Fibroblast of skin of left quadriceps (primary cell): ENCODE results near the gene PON2.
"Not testable (repeated sequence)": the region's sequence is repeated elsewhere in the genome, so short reads cannot be mapped to it uniquely, and the experiment has no call there.

Experiments used
- DNase-seq, 2 experiments: peaks; one replicate each; pipeline ENCODE4 v3.0.0-alpha.2; 2013; ENCODE audit warnings: low read depth in 2 of 2

Gene PON2

DNA sequence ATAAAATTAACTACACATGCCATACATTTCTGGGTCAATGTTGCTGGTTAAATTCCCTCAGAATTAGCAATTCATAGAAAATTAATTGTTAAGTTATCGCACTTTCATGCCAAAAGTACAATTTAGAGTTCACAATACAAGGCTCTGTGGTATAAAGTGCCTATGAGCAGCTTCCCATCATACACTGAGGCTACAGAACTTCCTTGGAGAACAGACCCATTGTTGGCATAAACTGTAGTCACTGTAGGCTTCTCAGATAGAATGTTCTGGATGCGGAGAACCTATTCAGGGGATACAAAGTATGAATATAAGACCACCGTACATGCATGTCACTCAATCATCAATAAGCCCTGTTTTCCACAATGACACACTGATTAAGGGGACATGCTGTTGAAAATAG, 29.6 kb downstream of the PON2 start:
- DNase-seq, result no peak

DNA sequence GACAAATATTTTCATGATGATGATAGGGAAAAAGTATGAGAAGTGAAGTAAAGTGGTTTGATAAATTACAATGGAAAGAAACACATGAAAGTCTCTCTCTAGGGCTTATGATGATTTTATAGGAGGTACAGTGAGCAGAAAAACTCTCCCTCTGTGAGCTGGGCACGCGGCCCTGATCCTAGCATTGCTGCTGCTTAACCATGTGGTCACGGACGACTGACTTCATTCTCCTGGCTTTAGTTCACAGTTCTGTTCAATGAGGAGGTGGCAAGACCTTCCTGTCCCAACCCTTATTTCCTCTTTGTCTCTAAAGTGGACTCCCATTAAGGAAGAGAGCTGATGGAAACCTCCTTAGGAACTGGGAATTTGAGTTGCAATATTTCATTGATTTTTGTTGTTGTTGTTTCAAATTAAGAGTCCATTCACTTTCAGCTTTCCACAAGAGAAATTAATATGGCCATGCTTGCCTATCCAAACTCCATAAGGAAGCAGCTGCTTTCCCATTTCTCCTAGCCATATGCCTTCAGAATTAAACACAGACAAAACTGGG, 30.4 kb downstream of the PON2 start:
- DNase-seq, result no peak

DNA sequence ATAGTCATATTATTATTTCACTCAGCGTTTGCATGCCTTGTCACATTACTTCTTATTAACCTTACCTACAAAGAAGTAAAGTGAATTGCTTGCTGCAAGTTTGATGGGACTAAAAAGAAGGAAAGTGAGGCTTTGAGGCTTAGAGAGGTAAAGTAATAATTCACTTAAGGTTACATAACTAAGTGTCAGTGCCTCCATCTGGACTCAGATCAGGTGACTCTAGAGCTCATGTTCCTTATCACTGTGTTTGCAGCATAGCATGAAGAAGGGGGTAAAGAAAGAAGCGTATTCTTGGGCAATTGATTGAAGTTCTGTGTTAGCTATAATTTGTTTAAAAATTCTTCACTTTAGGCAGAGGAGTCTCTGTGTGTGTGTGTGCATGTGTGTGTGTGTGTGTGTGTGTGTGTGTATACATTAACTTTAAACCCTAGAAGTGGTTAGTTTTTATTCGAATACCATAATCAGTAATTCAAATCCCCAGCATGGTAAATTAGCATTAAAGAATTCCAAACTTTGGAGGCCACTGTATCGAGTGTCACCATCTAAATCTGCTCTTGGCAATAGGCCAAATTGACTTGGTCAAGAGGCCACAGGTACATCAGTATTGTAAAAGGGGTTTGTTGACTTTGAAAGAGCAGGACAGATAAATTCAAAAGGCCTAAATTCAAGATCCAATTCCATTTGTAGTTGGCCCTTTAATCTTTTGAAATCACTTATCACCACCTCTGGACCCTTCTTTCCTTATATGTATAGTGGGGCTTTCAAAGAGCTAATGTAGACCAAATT, 36.5 kb downstream of the PON2 start:
- no peak for DNase-seq

DNA sequence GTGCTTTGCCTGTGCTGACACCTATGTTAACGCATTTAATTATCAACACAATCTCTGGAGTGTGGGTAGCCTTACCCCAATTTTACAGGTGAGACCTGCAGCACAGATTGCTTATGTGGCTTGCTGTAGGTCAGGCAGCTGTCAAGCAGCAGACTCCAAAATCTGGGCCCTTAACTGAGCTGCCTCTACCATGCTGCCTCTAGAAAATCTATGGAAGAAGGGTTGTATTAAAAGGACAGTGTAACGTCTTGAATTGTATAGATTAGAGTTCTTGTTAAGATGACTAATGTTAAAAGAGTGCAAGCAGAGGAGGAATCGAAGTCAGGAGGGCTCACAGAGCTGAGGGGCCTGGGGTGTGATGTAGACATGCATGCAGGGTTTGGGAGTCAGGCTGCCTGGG, 37.4 kb downstream of the PON2 start:
- no peak for DNase-seq

DNA sequence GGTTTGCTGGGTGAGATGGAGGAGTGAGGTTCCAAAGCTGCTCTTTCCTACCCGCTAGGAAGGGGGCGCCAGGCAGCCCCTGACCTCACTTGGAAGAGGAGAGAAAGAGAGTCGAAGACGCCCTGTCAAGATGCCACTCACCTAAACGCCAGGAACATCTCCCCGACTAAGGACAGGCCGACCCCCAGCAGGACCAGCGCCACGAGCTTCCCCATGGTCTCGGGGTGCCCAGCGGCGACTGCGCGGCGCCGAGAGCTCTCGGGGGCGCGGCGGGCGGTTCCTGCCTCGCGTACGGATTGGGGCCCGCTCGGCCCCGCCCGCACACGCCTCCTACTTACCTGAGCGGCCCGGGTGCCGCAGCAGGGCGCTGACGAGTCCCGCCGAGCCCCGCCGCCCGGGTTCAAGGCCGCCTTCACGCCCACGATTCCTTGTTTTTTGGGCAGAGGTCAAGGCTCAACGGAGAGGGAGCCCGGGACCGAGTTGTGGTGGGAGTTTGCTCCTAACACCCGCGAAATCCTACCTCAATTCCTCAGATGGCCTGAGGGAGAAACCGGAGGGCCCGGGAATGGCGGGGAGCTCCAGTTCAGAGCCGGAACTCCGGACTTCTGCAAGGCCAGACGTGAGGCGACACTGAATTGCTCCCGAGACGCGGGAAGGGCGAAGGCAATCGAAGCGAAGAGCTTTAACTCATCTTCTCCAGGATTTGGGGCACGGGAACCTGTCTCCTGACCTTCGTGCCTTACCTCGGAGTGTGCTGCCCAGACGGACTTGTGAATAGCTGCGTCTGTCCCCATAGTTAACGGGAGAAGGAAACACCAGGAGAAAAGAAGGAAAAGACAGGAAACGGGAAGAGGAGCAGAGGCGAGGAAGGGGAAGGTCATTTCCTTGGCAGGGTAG, 38.4 kb downstream of the PON2 start, which contains the start of gene PON3:
PON3 (minus strand) TSS at position 240 of the 897 bp plus-strand sequence; CDS start at position 215, 25 bp downstream.
- no peak for DNase-seq

DNA sequence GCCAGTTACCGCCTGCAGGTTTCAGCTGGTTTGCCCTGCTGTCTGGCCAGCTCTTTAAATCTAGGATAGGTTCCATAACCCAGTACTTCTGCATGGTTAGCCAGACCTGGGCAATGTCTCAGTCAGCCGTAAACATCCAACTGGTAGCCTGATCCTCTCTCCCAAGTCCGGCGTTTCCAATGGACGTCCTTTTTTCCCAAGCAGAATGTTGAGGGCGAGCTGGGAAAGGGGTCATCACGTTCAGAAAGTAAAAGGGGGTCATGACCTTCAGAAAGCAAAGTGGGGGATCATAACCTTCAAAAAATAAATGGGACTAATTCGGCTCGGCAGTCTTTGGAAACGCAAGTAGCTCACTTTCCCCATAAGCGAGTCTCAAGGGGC, 39.1 kb downstream of the PON2 start:
- DNase-seq, result no peak

DNA sequence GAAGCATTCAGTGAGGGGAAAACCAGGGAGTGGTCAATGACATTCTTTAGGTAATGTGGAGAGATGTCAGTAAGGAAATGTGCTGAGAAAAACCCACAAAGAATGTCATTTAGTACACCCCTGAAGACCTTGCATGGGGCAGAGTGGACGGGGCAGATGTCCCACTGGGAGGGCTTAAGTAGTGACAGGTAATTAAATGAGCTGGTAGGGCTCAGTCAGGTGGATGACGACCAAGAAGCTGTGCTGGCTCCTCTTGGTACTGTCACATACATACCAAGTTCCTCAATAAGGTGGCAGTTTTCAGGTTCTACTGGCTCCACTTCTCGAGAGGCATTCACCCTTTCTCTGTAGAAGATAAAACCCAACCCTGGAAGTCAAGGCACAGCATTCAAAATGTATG, 40.5 kb downstream of the PON2 start:
- DNase-seq, result no peak

DNA sequence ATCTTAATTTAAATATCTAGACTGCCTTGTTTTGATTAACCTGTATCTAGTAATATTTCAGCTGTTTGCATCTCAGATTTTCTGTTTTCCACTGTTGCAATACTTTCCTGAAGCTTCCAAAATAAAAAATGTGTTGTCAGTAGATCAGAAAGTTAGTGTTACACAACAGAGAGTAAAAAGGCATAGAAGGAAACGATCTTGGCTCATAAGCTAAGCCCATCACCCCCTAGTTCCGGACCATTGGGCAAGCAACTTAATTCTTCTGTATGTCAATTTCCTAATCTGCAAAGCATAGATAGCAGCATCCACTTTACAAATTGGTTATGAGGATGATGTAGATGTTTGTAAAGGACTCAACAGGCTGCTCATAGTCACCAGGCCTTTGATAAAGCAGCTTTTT, 43.1 kb downstream of the PON2 start:
- DNase-seq, result no peak

DNA sequence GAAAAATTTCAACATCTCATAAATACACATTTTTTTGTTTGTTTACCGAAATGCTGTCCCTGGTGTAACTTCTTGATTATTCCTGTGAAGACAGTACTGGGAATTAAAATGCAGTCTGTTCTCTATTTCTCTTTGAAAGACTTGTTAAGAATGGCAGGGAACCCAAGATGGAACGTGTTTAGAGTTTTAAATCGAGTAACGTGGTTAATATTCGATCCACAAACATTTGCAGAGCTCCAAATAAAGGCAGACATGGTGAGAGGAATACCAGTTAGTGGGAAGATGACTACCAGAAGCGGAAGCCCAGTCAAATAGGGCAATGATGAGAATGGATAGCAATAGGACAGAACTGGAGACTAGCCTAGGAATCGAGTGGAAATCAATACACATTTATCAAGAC, 45.3 kb downstream of the PON2 start:
- no peak for DNase-seq

DNA sequence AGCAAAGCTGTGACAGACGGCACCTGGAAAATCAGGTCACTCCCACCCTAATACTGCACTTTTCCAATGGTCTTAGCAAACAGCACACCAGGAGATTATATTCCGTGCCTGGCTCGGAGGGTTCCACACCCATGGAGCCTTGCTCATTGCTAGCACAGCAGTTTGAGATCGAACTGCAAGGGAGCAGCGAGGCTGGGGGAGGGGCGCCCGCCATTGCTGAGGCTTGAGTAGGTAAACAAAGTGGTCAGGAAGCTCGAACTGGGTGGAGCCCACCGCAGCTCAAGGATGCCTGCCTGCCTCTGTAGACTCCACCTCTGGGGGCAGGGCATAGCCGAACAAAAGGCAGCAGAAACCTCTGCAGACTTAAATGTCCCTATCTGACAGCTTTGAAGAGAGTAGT, 55.4 kb downstream of the PON2 start:
- not testable (repeated sequence) for DNase-seq

DNA sequence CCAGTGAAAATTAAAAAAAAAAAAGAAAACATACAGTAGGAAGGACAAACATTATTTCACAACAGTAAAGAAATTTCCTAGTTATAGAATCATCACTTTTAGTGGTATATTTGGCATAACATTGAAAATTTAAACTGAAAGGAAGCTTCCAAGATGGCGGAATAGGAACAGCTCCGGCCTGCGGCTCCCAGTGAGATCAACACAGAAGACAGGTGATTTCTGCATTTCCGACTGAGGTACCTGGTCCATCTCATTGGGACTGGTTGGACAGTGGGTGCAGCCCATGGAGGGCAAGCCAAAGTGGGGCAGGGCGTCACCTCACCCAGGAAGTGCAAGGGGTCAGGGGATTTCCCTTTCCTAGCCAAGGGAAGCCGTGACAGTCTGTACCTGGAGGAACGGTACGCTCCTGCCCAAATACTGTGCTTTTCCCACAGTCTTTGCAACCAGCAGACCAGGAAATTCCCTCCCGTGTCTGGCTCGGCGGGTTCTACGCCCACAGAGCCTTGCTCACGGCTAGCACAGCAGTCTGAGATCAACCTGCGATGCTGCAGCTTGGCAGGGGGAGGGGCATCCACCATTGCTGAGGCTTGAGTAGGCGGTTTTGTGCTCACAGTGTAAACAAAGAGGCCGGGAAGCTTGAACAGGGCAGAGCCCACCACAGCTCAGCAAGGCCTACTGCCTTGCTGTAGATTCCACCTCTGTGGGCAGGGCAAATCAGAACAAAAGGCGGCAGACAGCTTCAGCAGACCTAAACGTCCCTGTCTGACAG, 58.0 kb downstream of the PON2 start:
- no peak for DNase-seq

DNA sequence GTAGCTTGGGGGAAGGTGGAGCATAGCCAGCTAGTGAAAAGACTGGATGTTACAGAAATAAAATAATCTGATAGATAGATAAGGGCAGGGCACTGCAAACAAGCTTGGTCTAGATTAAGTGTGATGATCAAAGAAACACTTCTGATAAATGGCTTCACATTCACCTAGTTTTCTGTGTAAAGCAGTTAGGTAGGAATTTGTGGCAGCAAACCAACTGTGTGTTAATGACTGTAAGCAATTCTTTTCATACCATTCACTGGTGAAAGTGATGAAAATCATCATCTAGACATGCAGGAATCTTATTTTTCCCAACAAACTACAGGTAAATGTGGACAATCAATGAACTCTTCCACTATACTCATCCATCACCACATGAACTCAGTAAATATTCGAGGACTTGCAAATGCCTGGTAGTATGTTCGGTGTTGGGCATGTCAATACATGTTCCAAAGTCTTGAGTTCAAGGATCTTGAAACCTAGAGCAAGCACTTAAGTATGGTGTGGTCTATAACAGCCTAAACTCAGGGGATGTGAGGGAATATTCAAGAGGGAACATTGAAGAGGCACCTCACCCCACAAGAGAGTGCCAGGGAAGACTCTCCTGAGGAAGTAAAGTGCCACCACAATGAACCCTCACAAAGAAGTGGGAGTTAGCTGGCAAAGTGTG, 59.1 kb downstream of the PON2 start:
- no peak for DNase-seq

DNA sequence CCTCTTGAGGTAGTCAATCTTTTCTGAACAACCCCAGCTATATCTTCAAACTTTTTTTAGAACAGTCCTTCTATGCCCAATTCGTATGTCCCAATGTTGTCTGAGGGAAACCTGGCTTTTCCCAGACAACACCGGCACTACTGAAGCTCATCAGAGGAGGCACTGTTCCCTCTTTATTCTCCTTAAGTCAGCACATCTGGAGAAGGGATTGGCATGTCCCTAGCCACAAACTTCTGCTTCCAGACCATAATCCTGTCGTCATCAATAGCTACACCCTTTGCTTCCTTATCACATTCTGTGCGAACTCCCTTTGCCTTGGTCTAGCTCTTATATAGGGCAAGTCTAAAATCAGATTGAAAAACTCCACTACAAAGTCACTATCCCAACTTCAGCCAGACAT, 61.5 kb downstream of the PON2 start:
- no peak for DNase-seq

DNA sequence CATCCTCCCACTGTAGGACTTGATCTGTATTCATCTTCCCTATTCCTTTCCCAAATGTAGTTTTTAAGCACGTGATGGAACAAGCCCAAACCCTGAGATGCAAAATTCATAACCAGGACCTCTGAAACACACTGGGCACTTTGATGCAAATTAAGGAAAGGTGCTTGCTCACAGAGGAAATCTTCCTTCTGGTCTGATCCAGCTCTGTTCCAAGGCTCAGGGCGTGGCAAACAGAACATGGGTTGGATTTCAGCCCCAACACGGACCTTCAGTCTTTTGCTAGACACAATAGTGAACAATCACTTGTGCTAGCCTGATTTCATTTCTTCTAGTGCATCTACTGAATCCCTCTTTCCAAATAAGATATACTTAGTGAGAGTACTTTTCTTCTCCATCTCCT, 66.6 kb downstream of the PON2 start:
- no peak for DNase-seq

DNA sequence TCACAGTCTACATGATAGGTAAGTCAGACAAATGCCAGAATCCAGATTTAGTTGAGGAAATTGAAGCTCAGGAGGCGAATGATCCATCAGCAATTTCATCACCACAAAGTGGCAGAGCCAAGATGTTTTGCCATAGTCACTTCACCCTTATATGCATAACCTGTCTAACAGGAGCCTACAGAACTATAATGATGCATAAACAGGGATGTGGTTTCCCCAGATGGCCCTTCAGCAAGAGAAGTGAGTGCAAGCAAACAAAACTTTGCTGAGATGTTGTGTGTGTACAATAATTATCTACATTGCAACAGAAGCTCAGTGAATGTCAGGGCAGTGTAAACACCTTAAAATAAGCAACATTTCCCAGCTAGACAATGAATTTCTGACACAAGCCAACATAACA, 67.2 kb downstream of the PON2 start:
- DNase-seq, result no peak

DNA sequence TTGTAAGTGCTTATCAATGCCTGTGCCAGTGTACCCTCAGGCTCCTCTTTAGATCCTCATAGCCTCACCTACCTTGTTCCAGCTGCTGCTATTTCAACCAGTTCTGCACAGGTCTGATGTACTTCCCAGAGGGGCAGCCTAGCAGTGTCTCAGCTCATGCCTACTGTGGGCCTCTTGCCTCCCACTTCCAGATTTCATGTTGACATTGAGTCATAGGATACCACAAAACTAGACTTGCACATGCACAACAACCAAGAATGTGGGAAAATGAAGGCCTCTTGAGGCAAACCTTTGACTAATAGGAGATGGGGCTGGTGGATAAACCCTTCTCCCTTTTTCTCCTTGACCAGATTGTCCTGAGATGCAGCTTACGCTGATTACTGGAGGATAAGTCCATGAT, 69.7 kb downstream of the PON2 start:
- no peak for DNase-seq

DNA sequence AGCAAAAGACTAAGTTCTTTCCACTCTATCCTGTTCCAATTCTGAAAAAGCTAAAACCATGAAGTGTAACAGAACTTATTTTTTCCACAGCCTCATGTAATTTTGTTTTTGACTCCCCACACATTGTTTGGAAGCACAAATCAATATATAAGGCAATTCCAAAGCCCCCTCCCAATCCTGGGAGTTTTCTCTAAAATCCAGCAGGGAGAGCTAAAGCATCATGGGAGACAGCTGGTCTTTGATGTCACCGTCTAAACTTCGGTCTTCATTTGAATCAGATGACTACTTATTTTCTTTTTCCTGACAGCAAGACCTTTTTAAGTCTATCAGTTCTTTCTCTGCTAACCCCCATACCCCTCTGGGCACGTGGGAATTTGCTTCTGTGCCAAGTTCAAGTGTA, 77.2 kb downstream of the PON2 start:
- DNase-seq, result no peak
